Raji (cell line): ENCODE results near the gene CBX7.
A peak's percentile ranks its signal among the peaks of the same experiment; 100 is the strongest.

Experiments used
- POLR2A ChIP-seq: IDR thresholded peaks from 2 replicates; pipeline ENCODE4 v1.6.1; 2011; ENCODE audit warnings: low read depth, low read length, control low read depth; ENCODE audit not compliant: insufficient read depth

CBX7 gene

GRCh38 chr22:39152511-39153219 lies at the start of gene CBX7:
Gene CBX7 (minus strand): TSS chr22:39152680. CDS start chr22:39152444, 236 bp downstream.
- peak; percentile 52 for TF ChIP-seq POLR2A

GRCh38 chr22:39197578-39197977 lies 45.1 kb upstream of the CBX7 start:
- no peak for TF ChIP-seq POLR2A

GRCh38 chr22:39194098-39194497 lies 41.6 kb upstream of the CBX7 start:
- no peak for TF ChIP-seq POLR2A

GRCh38 chr22:39188809-39189208 lies 36.3 kb upstream of the CBX7 start:
- TF ChIP-seq POLR2A = no peak

- no peak for TF ChIP-seq POLR2A
These were observed 33.1 kb upstream of the CBX7 start for GRCh38 chr22:39185601-39186012.

- TF ChIP-seq POLR2A = no peak
These were observed 32.4 kb upstream of the CBX7 start for GRCh38 chr22:39184586-39185577.

GRCh38 chr22:39183991-39184585 lies 31.6 kb upstream of the CBX7 start:
- no peak for TF ChIP-seq POLR2A

- TF ChIP-seq POLR2A = no peak
These were observed 30.1 kb upstream of the CBX7 start for GRCh38 chr22:39182478-39183030.

- no peak for TF ChIP-seq POLR2A
These were observed 29.3 kb upstream of the CBX7 start for GRCh38 chr22:39181778-39182177.

- no peak for TF ChIP-seq POLR2A
These were observed 28.9 kb upstream of the CBX7 start for GRCh38 chr22:39181356-39181755.

- TF ChIP-seq POLR2A = no peak
These were observed 27.4 kb upstream of the CBX7 start for GRCh38 chr22:39179841-39180335.

- no peak for TF ChIP-seq POLR2A
These were observed 26.9 kb upstream of the CBX7 start for GRCh38 chr22:39179401-39179827.

- TF ChIP-seq POLR2A = no peak
These were observed 26.0 kb upstream of the CBX7 start for GRCh38 chr22:39178206-39179111.

- TF ChIP-seq POLR2A = no peak
These were observed 25.3 kb upstream of the CBX7 start for GRCh38 chr22:39177791-39178190.
